H54 (cell line): ENCODE results near the gene TADA2A.

Experiments used
- DNase-seq: peaks from one replicate; pipeline ENCODE4 v3.0.0; 2011; ENCODE audit warnings: low spot score, mixed read lengths; ENCODE audit not compliant: insufficient read length
- FAIRE-seq: peaks from 3 replicates; lab custom pipeline; 2011; peaks lifted over from hg19 to GRCh38; lab: Jason Lieb, UNC
- POLR2A ChIP-seq: IDR thresholded peaks from 2 replicates; pipeline ENCODE4 v1.6.1; 2011; ENCODE audit warnings: low read depth, mild to moderate bottlenecking, low read length

Gene TADA2A

DNA sequence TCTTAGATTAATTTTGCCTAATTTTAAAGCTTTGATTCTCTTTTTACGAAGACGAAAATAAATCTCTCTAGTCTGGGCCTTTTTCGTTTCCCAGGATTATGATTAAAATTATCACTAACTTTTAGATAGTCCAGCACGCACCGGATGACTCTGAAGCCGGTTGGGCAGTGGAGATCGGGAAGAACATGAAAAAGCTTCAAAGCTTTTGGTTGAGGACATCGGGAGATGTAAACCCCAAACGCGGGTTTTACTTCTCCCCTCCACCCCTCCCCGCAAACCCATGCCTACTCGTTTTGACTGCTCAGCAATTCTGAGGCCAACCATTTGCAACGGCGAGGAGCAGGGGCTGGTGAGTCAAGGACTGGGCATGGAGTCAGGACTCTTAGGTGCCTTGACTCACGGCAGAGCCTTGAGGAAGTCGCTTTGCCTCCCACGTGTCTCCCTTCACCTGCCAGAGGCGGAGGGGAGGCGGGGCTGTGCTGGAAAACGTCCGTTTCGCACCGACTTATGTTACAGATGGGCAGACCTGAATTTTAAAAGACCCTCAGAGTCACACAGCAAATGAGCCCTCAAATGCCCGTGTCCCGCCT, 82.0 kb downstream of the TADA2A start:
- peak; percentile 21; the same call in 1 of the 2 replicates for TF ChIP-seq POLR2A
- FAIRE-seq (no peak), DNase-seq (peak; percentile 92)

GRCh38 chr17:37489197-37490001, 82.7 kb downstream of the TADA2A start, which contains the start of gene DUSP14:
Gene DUSP14 (plus strand): TSS chr17:37489891. CDS start chr17:37512273, 22,382 bp downstream.
- peak; percentile 82 for DNase-seq
- no peak for FAIRE-seq
- TF ChIP-seq POLR2A = peak; percentile 83

DNA sequence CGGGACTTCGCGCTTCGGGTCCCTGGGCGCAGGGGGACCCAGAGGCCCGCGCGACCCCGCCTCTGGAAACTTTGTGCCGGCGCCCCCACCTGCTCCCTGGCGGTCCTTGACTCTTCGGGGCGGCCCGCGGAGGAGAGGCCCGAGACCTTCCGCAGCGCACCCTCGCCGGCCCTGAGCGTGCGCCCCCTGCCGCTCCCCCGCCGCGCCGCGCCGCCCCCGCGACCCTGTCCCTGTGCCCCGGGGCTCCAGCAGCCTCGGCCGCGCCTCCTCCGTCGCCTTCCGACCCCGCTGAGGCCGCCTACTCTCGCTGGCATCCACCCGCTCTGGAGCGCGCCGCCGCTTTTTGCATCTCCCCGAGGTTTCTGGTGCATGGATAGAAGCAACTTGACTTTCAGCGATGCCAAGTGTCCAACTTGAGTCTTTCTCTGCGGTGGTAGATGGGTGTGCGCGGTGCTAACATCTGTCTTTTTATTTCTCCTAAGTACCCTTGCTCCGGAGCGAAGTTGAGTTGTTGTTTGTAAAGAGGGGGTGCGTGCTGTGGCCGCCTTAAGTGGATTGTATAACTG, 83.4 kb downstream of the TADA2A start:
- DNase-seq = no peak
- TF ChIP-seq POLR2A = no peak

DNA sequence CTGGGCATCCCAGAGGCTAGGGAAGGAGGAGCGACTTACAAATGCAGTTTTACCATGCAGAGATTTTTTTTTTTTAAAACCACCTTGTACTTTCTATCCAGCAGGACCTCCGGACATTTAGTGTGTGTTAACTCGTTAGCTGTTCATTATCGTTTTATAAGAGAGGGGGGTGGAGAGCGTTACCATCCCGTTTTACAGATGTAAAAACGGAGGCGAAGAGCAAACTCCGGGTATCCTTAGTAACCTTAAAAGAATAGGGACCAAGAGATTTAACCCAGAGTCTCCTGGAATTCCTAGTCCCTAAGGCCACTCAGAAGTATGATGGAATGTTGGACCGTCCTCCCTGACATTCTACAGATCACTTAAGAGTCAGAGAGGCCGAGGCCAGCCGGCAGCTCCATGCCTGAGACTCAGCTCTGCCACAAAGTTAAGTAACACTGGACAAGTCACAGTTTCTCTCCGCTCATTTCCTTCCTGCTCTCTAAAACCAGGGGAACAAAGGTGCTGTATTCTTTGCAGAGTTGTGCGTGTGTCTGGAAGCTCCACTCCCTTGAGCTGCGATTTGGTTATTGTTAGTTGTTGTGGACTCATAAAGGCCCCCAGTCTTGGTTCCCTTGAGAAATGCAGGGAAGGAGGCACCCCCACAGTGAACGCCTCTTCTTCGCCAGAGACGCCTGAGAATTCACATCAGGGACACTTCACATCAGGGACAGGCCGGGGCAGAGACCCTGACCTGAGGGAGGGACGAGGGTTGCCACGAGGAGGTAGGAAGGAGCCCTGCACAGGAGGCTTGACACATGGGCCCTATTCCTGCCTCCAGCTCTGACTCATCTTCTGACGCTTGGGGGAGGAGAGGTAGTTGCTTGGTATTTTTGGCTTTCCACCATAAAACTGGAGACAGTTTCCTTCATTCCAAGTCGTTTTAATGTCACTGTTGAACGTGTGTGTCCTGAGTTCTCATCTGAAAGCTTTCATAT, 84.2 kb downstream of the TADA2A start:
- DNase-seq = peak; percentile 90
- FAIRE-seq = no peak
- peak; percentile 51 for TF ChIP-seq POLR2A

More for the DNA sequence above, 83.4 kb downstream of the TADA2A start:
- no peak for FAIRE-seq

DNA sequence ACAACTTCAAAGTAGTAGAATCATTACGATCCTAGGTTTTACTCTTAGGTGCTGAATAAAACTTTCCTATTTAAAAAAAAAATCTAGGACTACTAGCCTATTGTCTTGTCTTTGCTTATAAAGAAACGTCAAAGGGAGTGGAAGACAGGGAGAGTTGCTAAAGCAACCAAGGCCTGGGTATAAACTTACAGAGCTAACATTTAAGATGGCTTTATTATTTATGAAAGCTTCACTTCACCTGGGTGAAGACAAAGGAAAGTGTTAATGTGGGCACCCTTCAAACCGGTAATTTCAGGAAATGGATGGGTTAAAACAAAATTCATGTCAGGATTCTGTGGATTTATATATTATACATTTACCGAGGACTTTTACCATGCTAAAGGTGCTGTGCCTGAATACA, 85.5 kb downstream of the TADA2A start:
- DNase-seq (no peak), FAIRE-seq (no peak)
- no peak for TF ChIP-seq POLR2A

GRCh38 chr17:37493249-37494027, 86.8 kb downstream of the TADA2A start:
- TF ChIP-seq POLR2A = no peak
- FAIRE-seq (no peak), DNase-seq (peak; percentile 71)

DNA sequence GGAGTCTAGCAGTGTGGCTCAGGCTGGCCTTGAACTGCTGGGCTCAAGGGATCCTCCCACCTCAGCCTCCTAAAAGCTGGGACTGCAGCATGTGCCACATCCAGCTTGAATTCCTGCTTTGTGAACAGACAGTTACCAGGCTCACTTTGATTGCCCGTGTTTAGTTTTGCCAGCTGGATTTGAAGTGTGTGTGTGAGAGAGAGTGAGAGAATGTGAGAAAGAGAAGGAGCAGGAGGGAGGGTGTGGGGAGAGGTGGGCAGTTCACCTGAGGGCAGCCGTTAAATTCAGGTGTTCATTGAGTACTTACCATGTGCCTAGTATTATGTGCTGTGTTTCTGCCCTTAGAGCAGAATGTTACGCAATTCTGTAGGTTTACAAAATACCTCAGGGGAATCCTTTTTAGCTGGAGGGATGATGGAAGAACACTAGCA, 87.7 kb downstream of the TADA2A start:
- no peak for DNase-seq
- no peak for TF ChIP-seq POLR2A
- no peak for FAIRE-seq

DNA sequence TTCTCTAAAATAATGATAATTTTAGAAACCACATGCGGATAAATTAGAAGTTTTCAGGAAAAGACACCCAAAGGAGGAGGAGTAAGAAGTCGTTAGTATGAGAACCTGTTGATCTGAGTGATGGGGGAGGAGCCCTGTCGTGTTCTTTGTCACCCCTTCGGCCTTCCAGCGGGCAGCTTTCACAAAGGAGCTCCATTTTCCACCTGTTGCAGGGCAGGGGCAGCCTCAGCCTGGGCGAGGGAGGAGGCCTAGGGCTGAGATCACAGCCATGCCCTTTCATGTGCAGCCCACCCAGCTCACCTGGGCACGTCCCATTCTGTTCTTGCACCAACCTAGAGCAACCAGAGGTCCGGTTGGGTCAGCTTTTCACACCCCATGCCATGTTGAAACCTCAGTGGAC, 88.3 kb downstream of the TADA2A start:
- TF ChIP-seq POLR2A = no peak
- no peak for FAIRE-seq
- DNase-seq = no peak

GRCh38 chr17:37500378-37500777, 93.7 kb downstream of the TADA2A start:
- FAIRE-seq = no peak
- TF ChIP-seq POLR2A = no peak
- DNase-seq = no peak

- DNase-seq = no peak
- TF ChIP-seq POLR2A = no peak
- FAIRE-seq = no peak
These were observed 95.6 kb downstream of the TADA2A start for GRCh38 chr17:37502009-37502936.

DNA sequence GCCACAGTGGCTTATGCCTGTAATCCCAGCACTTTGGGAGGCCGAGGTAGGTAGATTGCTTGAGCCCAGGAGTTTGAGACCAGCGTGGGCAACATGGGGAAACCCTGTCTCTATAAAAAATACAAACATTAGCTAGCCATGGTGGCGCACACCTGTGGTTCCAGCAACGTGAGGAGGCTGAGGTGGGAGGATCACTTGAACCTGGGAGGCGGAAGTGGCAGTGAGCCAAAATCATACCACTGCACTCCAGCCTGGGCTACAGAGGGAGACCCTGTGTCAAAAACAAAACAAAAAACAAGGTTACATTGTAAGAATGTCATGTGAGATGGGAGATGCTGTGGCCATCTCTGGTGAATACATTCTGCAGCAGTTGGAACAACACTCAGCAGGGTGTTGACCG, 96.5 kb downstream of the TADA2A start:
- no peak for TF ChIP-seq POLR2A
- DNase-seq (no peak), FAIRE-seq (no peak)

- FAIRE-seq (no peak), DNase-seq (no peak)
- TF ChIP-seq POLR2A = no peak
These were observed 98.6 kb downstream of the TADA2A start for GRCh38 chr17:37505333-37505732.
